Measurements from ENCODE around the gene SHC4.
A peak's percentile ranks its signal among the peaks of the same experiment; 100 is the strongest.
"Not testable (repeated sequence)": the region's sequence is repeated elsewhere in the genome, so short reads cannot be mapped to it uniquely, and the experiment has no call there.

The SHC4 gene

GRCh38 chr15:48802867-48803266 is 160.9 kb downstream of the SHC4 start:
- FAIRE-seq (peak; percentile 37), DNase-seq (ENCODE audit: insufficient read length, low spot score) (no peak)

GRCh38 chr15:48802257-48802656 is 161.5 kb downstream of the SHC4 start:
- no peak for FAIRE-seq
- DNase-seq (ENCODE audit: insufficient read length, low spot score): no peak

- no peak for DNase-seq (ENCODE audit: insufficient read length, low spot score)
Observed at GRCh38 chr15:48800811-48801455, 162.8 kb downstream of the SHC4 start.

GRCh38 chr15:48800245-48800644 is 163.5 kb downstream of the SHC4 start:
- DNase-seq (ENCODE audit: insufficient read length, low spot score) (no peak), FAIRE-seq (no peak)

More at GRCh38 chr15:48800811-48801455, 162.8 kb downstream of the SHC4 start:
- FAIRE-seq: peak; percentile 44

GRCh38 chr15:48798319-48798718 is 165.4 kb downstream of the SHC4 start:
- DNase-seq (ENCODE audit: insufficient read length, low spot score) (no peak), FAIRE-seq (no peak)

GRCh38 chr15:48796930-48797329 is 166.8 kb downstream of the SHC4 start:
- FAIRE-seq: peak; percentile 79
- DNase-seq (ENCODE audit: insufficient read length, low spot score): no peak

GRCh38 chr15:48796521-48796920 is 167.2 kb downstream of the SHC4 start:
- no peak for DNase-seq (ENCODE audit: insufficient read length, low spot score)
- no peak for FAIRE-seq

- no peak for DNase-seq (ENCODE audit: insufficient read length, low spot score)
- peak; percentile 81 for FAIRE-seq
Observed at GRCh38 chr15:48795901-48796300, 167.8 kb downstream of the SHC4 start.

- FAIRE-seq (peak; percentile 96), DNase-seq (ENCODE audit: insufficient read length, low spot score) (peak; percentile 5)
Observed at GRCh38 chr15:48794697-48795134, 169.0 kb downstream of the SHC4 start.

GRCh38 chr15:48792408-48792807 is 171.3 kb downstream of the SHC4 start:
- FAIRE-seq (no peak), DNase-seq (ENCODE audit: insufficient read length, low spot score) (no peak)

GRCh38 chr15:48790466-48791115 is 173.1 kb downstream of the SHC4 start:
- not testable (repeated sequence) for DNase-seq (ENCODE audit: insufficient read length, low spot score)
- peak; percentile 23 for FAIRE-seq

- no peak for FAIRE-seq
- DNase-seq (ENCODE audit: insufficient read length, low spot score): no peak
Observed at GRCh38 chr15:48785712-48786111, 178.0 kb downstream of the SHC4 start.

- no peak for DNase-seq (ENCODE audit: insufficient read length, low spot score)
- no peak for FAIRE-seq
Observed at GRCh38 chr15:48785195-48785594, 178.5 kb downstream of the SHC4 start.

GRCh38 chr15:48784756-48785155 is 179.0 kb downstream of the SHC4 start:
- FAIRE-seq (no peak), DNase-seq (ENCODE audit: insufficient read length, low spot score) (no peak)

GRCh38 chr15:48782911-48783310 is 180.8 kb downstream of the SHC4 start:
- no peak for DNase-seq (ENCODE audit: insufficient read length, low spot score)
- FAIRE-seq: no peak

- FAIRE-seq (no peak), DNase-seq (ENCODE audit: insufficient read length, low spot score) (no peak)
Observed at GRCh38 chr15:48781481-48782081, 182.1 kb downstream of the SHC4 start.

GRCh38 chr15:48781017-48781416 is 182.7 kb downstream of the SHC4 start:
- DNase-seq (ENCODE audit: insufficient read length, low spot score): no peak
- no peak for FAIRE-seq

- DNase-seq (ENCODE audit: insufficient read length, low spot score) (no peak), FAIRE-seq (no peak)
Observed at GRCh38 chr15:48778331-48778730, 185.4 kb downstream of the SHC4 start.

- DNase-seq (ENCODE audit: insufficient read length, low spot score) (no peak), FAIRE-seq (no peak)
Observed at GRCh38 chr15:48777645-48778330, 185.9 kb downstream of the SHC4 start.

- FAIRE-seq (no peak), DNase-seq (ENCODE audit: insufficient read length, low spot score) (no peak)
Observed at GRCh38 chr15:48775546-48775945, 188.2 kb downstream of the SHC4 start.

GRCh38 chr15:48774484-48774883 is 189.2 kb downstream of the SHC4 start:
- no peak for DNase-seq (ENCODE audit: insufficient read length, low spot score)
- FAIRE-seq: no peak

All from GM19239 (cell line).